Cortex of kidney (tissue), 1 donor: ENCODE data around the gene SLC39A10.
"Not testable (repeated sequence)": the region's sequence is repeated elsewhere in the genome, so short reads cannot be mapped to it uniquely, and the experiment has no call there.

Source experiments
- DNase-seq: peaks from one replicate; lab custom pipeline; 2025; lab: John Stamatoyannopoulos, UW

Gene SLC39A10

DNA sequence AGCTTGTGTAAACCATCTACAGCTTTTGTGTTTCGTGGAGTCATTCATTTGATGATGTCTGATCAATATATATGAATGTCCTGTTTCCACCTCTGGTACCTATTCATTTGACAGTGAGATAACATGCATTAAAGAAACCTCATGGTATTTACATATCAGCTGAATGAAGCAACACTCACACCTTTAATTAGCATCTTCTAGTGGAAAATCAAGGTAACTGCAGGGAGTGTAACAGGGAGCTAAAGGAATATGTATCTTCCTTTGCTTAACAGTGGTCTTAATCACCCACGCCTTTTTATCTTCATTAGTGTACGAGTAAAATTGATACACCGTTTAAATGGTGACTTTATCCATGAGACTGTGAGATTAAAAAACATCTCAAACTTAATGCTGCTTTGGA lies 15.6 kb downstream of the SLC39A10 start:
- no peak for DNase-seq

DNA sequence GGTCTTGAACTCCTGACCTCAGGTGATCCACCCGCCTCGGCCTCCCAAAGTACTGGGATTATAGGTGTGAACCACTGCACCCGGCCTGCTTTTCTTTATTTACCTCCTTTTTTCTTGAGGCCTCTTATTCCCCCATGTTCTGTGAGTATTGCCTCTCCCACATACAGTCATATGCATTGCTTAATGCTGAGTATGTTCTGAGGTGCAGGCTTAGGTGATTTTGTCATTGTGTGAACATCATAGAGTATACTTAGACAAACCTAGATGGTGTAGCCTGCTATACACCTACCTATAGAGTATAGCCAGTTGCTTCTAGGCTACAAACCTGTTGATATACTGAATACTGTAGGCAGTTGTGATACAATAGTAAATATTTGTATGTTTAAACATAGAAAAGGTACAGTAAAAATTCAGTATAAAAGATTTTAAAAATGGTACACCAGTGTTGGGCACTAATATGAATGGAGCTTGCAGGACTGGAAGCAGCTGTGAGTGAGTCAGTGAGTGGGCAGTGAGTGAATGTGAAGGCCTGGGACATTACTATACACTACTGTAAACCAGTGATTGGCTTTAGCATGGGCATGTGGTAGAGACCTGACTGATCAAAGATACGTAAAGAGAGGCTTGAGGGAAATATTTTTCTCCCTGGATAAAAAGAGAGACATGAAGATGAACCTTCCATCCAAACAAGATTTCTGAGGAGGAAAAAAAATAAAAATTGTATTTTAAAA lies 17.6 kb downstream of the SLC39A10 start:
- no peak for DNase-seq

DNA sequence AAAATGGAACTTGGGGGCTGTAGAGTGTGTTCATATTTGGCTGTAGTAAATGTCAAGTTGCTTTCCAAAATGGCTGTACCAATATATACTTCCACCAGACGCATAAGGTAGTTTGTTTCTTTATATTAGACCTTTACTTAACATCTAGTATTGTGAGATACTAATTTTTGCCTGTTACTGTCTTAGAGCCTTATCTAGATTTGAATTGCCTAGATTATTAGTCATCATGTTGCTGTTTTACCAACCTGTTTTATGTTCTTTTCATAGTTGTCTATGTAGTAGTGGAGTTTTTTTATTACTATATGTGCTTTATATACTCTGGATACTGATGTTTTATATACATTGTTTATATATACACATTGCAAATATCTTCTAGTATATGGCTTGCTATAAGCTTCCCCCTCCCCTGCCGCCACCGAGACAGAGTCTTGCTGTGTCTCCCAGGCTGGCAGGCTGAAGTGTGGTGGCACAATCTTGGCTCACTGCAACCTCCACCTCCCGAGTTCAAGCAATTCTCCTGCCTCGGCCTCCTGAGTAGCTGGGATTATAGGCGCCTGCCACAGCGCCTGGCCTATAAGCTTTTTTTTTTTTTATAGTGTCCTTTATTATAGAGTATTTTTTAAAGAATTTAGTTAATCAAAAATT lies 18.9 kb downstream of the SLC39A10 start:
- DNase-seq, result no peak

DNA sequence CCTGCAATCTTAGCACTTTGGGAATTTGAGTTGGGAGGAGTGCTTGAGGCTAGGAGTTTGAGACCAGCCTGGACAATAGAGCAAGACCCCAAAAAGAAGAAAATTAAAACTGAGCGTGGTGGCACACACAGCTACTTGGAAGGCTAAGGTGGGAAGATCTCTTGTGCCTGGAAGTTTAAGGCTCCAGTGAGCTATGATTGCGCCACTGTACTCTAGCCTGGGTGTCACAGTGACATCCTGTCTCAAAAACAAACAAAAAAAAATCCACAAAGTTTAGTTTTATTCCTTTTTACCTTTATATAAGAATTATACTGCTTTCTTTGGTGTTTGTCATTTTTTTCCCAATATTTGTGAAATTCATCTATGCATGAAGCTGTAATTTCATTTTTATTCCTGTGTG lies 20.3 kb downstream of the SLC39A10 start:
- no peak for DNase-seq

DNA sequence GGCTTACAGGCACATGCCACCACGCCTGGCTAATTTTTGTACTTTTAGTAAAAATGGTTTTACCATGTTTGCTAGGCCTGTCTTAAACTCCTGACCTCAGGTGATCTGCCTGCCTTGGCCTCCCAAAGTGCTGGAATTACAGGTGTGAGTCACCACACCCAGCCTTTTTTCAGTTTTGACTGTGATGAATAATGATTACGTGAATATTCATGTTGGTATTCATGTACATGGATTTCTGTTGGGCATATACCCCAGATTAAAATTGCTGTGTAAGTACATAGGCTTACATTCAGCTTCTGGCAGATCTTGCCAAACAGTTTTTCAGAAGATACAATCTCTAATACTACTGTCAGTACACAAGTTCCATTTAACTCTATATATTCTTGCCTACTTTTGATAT lies 20.9 kb downstream of the SLC39A10 start:
- no peak for DNase-seq

DNA sequence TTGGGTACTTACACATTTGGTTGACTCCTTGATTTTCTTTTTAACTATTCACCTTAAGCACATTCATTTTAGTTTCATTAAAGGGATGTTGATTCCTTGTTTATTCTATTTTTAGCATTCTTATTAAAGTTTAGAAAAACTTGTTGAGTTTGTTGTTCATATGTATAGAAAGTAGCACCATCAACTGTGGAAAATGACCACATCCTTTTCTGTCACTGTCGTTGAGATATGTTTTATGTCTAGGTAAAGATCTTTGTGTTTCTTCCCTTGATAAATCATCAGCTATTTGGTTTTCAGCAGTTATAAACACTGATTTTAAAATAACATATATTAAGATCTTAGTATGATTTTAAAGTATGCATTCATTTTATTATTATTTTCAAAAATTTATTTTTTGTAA lies 25.1 kb downstream of the SLC39A10 start:
- no peak for DNase-seq

DNA sequence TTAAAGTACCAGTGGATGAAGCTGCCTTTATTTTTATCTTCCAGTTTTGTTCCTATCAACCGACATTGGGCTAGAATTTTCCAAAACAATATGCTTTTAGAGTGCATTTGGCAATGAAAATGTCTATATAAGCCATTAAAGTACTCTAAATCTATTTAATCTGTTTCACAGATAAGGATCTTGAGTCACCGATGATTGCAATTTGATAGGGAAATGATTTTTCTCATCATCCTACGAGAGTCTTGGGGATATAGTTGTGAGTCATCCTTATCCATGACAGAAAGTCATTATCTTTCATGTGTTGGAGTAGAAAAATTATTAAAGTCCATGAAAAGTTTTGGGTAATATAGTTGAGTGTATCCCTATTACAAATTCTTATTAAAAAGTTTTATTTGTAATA lies 26.1 kb downstream of the SLC39A10 start:
- no peak for DNase-seq

DNA sequence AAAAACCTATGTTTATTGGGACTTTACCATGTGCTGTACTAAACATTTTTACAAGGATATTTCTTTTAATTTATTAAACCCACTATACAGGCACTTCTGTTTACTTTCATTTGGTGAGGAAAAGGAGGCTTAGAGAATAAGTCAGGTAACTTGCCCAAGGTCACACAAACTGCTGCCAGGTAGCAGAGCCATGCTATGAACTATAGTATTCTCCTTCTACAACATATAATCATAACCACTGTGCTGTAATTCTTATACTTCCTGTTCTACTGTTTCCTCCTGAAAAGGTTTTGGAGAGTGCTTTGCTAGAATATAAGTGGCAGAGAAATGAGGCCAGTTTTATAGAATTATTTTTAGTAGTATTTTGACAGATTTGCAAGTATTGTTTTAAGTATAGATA lies 29.5 kb downstream of the SLC39A10 start:
- no peak for DNase-seq

DNA sequence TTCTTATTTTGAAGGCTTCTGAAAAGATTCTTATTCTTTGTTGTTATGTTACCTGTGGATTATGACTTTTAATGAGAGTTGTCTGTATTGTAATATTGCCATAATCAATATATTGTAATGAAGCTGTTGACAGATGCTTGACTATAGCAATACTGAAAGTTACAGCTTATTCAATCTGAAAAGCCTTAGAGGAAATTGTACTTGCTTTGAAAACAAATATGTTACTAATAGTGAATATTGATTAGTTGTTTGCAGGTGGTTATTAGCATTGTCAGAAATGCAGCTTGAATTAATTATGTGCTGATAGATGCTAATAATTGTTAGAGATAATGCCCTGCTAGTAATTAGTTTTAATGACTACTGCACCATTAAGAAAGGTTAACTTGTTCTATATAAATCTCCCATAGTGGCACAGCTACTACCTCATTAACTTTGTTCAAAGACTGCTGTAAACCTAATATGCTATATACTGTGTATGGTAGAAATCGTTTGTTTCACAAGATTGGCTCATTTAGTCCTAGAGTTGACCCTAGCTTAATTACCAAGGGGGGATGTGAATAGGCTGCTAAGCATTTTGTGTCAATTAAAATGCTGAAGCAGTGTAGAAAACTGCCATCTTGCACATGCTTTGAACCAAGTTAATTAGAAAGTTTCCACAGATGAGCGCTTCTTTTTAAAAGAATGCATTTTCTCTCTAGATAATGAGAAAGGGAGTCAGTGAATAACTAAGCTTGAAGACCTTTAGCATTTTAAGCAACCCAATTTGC lies 30.5 kb downstream of the SLC39A10 start:
- DNase-seq, result no peak

DNA sequence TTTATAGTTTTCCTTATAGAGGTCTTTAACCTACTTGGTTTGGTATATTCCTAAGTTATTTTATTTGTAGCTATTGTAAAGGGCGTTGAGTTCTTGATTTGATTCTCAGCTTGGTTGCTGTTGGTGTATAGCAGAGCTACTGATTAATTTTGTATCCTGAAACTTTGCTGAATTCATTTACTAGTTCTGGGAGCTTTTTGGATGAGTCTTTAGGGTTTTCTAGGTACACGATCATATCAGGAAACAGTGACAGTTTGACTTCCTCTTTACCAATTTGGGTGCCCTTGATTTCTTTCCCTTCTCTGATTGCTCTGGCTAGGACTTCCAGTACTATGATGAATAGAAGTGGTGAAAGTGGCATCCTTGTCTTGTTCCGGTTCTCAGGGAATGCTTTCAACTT lies 35.5 kb downstream of the SLC39A10 start:
- not testable (repeated sequence) for DNase-seq

DNA sequence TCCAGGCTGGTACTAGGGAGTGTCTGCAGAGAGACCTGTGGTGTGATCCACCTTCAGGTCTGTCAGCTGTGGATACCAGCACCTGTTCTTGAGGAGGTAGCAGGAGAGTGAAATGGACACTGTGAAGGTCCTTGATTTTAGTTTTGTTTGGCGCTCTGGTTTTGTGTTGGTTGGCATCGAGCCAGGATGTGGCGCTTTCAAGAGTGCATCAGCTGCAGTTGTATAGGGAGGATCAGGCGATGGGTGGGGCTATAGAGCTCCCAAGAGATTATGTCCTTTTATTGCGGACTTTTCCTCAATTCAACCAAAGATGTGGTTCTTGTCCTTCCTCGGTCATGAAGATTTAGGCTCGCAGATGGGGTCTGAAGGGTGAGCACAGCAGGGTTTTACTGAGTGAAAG lies 37.5 kb downstream of the SLC39A10 start:
- DNase-seq, result no peak

DNA sequence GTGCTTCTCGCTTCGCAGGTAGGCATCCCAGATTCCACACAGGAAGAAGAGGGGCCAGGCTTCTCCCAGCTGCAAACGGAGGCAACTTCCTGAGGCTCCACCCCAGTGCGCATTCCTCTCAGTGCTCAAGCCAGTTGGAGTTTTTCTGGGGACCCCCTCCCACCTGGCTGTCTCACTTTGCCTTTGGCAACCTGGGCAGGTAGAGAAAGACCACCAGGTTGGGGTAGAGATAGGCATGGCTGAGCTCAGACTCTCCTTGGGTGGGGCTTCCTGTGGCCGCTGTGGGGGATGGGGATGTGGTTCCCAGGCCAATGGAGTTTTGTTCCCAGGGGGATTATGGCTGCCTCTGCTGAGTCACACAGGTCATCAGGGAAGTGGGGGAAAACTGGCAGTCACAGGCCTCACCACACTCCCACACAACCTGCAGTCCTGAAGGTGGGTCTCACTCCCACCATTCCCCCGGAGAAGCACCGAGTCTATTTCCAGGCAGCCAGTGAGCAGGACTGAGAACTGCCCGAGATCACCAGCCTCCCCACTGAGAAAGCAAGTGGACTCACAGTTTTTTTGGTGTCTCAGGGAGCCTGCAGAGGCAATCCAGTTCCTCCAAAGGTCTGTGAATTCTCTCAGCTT lies 38.1 kb downstream of the SLC39A10 start:
- no peak for DNase-seq

DNA sequence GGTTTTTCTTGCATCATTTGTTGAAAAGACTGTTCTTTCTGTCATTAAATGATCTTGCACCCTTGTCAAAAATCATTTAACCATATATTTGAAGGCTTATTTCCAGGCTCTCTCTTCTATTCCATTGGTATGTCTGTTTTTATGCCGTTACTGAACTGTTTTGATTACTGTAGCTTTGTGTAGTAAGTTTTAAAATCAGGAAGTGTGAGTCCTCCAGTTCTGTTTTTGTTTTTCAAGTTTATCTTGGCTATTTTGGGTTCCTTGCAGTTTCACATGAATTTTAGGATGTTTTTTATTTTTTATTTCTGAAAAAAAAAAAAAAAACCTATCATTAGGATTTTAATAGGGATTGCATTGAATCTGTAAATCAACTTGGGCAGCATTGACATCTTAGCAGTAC lies 39.0 kb downstream of the SLC39A10 start:
- DNase-seq, result no peak

DNA sequence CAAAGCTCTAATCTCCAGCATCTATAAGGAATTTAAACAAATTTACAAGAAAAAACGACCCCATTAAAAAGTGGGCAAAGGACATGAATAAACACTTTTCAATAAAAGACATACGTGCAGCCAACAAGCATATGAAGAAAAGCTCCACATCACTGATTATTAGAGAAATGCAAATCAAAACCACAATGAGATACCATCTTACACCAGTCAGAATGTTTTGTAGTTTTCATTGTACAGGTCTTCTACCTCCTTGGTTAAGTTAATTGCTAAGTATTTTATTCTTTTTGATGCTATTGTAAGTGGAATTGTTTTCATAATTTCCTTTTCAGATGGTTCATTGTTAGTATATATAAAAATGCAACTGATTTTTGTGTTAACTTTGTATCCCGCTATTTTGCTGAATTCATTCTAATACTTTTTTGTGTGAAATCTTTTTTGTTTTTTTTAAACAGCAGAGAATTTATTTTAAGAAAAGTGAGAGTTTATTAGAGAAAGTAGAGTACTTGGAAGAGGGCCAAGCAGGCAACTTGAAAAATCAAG lies 40.7 kb downstream of the SLC39A10 start:
- no peak for DNase-seq

DNA sequence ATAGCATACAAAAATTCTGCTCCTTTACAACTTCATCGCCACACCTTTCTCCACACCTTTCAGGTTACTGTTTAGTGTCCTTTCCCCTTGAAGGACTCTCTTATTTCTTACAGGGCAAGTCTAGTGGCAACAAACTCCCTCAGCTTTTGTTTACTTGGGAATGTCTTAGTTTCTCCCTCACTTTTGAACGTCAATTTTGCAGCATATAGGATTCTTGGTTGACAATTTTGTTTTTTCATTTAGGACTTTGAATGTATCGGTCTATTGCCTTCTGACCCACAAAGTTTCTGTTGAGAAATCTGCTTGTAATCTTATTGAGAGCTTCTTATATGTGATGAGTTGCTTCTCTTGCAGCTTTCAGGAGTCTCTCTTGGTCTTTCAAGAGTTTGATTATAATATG lies 43.5 kb downstream of the SLC39A10 start:
- no peak for DNase-seq

DNA sequence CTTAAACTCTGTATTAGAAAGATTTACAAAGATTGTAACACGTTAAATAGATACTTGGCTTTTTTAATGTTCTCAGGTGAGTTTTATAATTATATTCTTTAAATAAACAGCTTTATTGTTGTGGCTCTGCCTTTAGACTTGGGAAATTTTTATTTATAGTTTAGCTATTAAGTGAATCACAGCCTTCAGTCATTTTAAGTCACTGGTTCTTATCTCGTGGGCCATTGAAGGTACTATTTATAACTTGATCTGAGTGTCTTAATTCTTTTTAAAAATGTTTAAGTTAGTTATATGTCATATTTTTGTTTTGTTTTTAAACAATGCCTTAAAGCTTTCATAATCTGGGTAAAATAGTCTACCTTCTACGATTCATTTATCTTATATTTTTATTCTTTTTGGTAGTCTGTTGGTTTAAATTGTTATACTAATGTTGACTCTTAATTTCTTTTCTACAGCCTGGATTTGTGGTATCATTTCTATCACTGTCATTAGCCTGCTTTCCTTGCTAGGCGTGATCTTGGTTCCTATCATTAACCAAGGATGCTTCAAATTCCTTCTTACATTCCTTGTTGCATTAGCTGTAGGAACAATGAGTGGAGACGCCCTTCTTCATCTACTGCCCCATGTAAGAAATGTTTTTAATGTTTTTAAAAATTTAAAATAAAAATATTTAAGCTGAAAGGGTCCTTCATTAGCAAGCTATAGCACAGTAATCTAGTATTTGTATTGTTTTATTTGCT lies 49.3 kb downstream of the SLC39A10 start:
- no peak for DNase-seq

DNA sequence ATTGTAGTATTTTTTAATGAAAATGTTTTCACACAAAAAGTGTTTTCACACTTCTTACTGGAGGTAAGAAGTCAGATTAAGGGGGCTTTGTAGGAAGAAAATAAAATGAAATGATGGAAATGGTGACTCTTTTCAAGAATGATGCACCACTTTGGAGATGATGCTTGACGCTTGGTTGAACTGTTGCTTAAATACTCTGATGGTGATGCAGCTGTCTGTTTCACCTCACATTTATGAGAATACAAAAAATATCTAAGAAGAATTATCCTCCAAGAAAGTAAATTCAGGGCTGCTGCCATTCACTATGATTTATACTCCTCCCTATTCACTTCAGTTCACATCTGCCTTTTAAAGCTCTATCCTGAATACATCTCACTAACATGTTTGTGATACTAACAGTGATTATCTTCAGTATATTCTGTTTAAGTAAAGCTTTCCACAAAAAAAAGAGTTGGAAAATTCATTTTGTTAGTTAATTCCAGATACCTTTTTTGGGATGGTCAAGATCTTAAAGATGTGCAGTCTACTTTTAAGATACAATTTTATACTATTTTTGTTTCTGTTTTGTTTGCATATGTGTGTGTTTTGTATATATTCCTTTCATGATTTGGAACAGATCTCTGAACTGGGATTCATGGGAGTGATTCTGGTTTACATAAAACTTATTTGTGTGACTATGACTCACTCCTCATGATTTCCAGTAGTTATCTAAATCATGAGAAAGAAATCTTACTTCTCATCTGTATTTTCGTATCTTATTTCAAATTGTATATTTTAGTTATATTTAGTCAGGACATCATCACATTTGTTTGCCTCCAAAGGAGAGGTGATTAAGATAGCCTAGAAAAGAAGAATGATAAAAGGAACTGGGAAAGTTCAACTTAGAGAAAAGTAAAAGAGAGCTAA lies 53.1 kb downstream of the SLC39A10 start:
- DNase-seq, result no peak

DNA sequence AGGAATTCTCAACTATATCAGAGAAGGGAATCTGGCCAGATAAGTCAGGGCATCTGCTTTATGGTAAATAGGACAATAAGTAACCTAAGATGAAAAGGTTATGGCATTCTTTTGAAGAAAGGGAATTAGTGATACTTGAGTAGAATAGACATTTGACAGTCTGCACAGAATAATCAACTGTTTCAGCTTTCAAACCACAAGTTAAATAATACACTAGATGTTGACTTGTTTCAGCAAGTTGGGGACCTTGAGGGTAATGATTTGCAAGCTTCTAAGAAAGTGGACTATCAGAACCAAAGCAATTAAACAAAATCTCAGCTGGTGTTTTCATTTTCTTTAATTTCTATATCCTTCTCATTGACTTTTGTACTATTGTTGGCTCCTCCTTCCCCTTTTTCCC lies 54.5 kb downstream of the SLC39A10 start:
- DNase-seq, result no peak

DNA sequence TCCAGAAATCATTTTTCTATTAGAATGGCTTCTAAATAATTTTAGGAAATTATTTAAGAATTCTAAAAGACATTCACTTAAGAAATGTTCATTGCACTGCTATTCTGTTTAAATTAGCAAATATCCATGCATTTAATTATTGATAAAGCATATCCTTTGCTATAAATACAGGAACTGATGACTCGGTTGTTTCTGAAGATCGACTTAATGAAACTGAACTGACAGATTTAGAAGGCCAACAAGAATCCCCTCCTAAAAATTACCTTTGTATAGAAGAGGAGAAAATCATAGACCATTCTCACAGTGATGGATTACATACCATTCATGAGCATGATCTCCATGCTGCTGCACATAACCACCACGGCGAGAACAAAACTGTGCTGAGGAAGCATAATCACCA lies 59.4 kb downstream of the SLC39A10 start:
- no peak for DNase-seq

DNA sequence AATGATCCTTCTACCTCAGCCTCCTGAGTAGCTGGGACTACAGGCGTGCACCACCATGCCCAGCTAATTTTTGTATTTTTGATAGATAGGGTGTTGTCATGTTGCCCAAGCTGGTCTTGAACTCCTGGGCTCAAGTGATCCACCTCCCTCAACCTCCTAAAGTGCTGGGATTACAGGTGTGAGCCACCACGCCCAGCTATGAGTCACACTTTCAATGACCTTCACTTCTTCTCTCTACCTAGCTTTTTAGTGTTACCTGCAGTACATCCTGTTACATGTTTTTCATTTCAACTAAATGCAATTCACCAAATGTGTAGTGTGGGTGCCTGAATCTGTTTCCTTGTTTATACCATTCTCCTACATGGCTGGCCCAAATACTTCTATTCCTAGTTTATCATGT lies 64.0 kb downstream of the SLC39A10 start:
- no peak for DNase-seq

DNA sequence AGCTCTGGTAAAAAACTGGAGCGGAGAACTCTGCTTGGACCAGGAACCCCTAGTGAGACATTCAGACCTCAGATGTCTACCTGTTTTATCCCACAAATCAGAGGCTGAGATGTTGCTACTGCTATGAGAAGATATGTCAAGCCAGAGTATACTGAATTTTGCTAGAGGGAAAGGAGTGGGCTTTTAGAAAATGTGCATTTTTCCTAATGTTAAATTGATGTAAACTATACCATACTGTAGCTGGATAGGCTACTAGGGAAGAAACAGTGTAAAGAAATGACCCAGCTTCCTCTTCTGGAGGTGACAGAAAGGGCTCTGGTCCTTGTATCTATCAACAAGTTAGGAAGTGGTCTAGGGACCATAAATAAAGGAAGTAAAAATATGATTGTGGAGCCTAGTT lies 65.0 kb downstream of the SLC39A10 start:
- DNase-seq, result no peak
